Neural cell (in vitro differentiated cells): Measurements from ENCODE around the gene CCNI2. TPM values are rescaled to one million over a fixed set of nuclear protein-coding genes. Genes with fewer than 3 reads are reported as not detected.

Experiments
- H2AFZ ChIP-seq: fragments of 200-600, 300-800 bp; sonication (generic), shearing (Covaris generic); 2 replicates; pipeline ENCODE4 v1.6.0; 2014; ENCODE audit warnings: low read depth, mild to moderate bottlenecking, antibody characterized with exemption, low read length, moderate library complexity
- H3F3A ChIP-seq: fragments of 200-600 bp; shearing (Covaris generic); 2 replicates; pipeline ENCODE4 v1.6.1; 2016; ENCODE audit warnings: mild to moderate bottlenecking, moderate library complexity, mixed read lengths, antibody characterized with exemption, low read length; ENCODE audit not compliant: insufficient read depth, poor library complexity, severe bottlenecking
- H3K27ac ChIP-seq: fragments of 200-600, 300-800 bp; sonication (generic), shearing (Covaris generic); 2 replicates; pipeline ENCODE4 v1.5.1; 2014; ENCODE audit warnings: mild to moderate bottlenecking, low read length, moderate library complexity
- H3K27me3 ChIP-seq: fragments of 300-800, 200-600 bp; sonication (generic), shearing (Covaris generic); 2 replicates; pipeline ENCODE4 v1.6.0; 2014; ENCODE audit warnings: mild to moderate bottlenecking, low read depth, low read length, moderate library complexity; ENCODE audit not compliant: insufficient read depth
- H3K36me3 ChIP-seq: fragments of 300-800, 200-600 bp; sonication (generic), shearing (Covaris generic); 2 replicates; pipeline ENCODE4 v1.5.1; 2014; ENCODE audit warnings: mild to moderate bottlenecking, antibody characterized with exemption, low read length, moderate library complexity; ENCODE audit not compliant: insufficient read depth
- H3K4me2 ChIP-seq: fragments of 300-800, 200-600 bp; sonication (generic), shearing (Covaris generic); 2 replicates; pipeline ENCODE4 v1.6.0; 2014; ENCODE audit warnings: mild to moderate bottlenecking, low read length
- H3K4me3 ChIP-seq: fragments of 300-800, 200-600 bp; sonication (generic), shearing (Covaris generic); 2 replicates; pipeline ENCODE4 v1.5.1; 2014; ENCODE audit warnings: mild to moderate bottlenecking, low read length, moderate library complexity
- H3K79me2 ChIP-seq: fragments of 200-600 bp; shearing (Covaris generic); replicated peaks from 2 replicates; pipeline ENCODE4 v1.6.0; 2014; ENCODE audit warnings: mild to moderate bottlenecking, low read length, moderate library complexity; ENCODE audit not compliant: insufficient read depth
- H3K9ac ChIP-seq: fragments of 300-800, 200-600 bp; sonication (generic), shearing (Covaris generic); 2 replicates; pipeline ENCODE4 v1.6.1; 2016; ENCODE audit warnings: mild to moderate bottlenecking, low read length, mixed read lengths
- H3K9me2 ChIP-seq: fragments of 200-600 bp; shearing (Covaris generic); 2 replicates; pipeline ENCODE4 v1.6.1; 2016; ENCODE audit warnings: mild to moderate bottlenecking, low read length, mixed read lengths; ENCODE audit not compliant: insufficient read depth
- H3K9me3 ChIP-seq: fragments of 200-600, 300-800 bp; sonication (generic), shearing (Covaris generic); 2 replicates; pipeline ENCODE4 v1.6.1; 2016; ENCODE audit warnings: mild to moderate bottlenecking, mixed run types, low read length, moderate library complexity, mixed read lengths
- H4K20me1 ChIP-seq: fragments of 200-600 bp; shearing (Covaris generic); 2 replicates; pipeline ENCODE4 v1.6.1; 2016; ENCODE audit warnings: mild to moderate bottlenecking, mixed run types; ENCODE audit not compliant: insufficient read depth
- CTCF ChIP-seq: fragments of 450-650 bp; IDR thresholded peaks from 2 replicates; pipeline ENCODE4 v1.5.1; 2014; ENCODE audit warnings: antibody characterized with exemption, mild to moderate bottlenecking, moderate library complexity; ENCODE audit not compliant: poor library complexity, severe bottlenecking
- EP300 ChIP-seq: fragments of 450-650 bp; conservative IDR thresholded peaks from 2 replicates; pipeline ENCODE4 v1.6.1; 2014; ENCODE audit warnings: antibody characterized with exemption, mild to moderate bottlenecking, moderate library complexity; ENCODE audit not compliant: poor library complexity, severe bottlenecking
- EZH2 ChIP-seq: fragments of 200-600, 300-800 bp; shearing (Covaris generic), sonication (generic); IDR thresholded peaks from 2 replicates; pipeline ENCODE4 v1.6.1; 2014; ENCODE audit warnings: antibody characterized with exemption, low read length, borderline replicate concordance, mild to moderate bottlenecking; ENCODE audit not compliant: insufficient read depth, poor library complexity, severe bottlenecking
- MXI1 ChIP-seq: fragments of 450-650 bp; conservative IDR thresholded peaks from 2 replicates; pipeline ENCODE4 v1.6.1; 2014; ENCODE audit warnings: antibody characterized with exemption, mild to moderate bottlenecking; ENCODE audit not compliant: poor library complexity, severe bottlenecking
- POLR2AphosphoS5 ChIP-seq: IDR thresholded peaks from 2 replicates; pipeline ENCODE4 v1.6.1; 2012
- RAD21 ChIP-seq: fragments of 450-650 bp; conservative IDR thresholded peaks from 2 replicates; pipeline ENCODE4 v1.6.1; 2014; ENCODE audit warnings: antibody characterized with exemption, mild to moderate bottlenecking, moderate library complexity
- SMC3 ChIP-seq: fragments of 450-650 bp; conservative IDR thresholded peaks from 2 replicates; pipeline ENCODE4 v1.6.1; 2014; ENCODE audit warnings: antibody characterized with exemption, mild to moderate bottlenecking, moderate library complexity; ENCODE audit not compliant: poor library complexity
- TAF1 ChIP-seq: IDR thresholded peaks from 2 replicates; pipeline ENCODE4 v1.6.1; 2012; ENCODE audit warnings: low read depth
- polyA plus RNA-seq: library from polyadenylated mRNA; depleted of rRNA; stranded (reverse); fragments of >200 nt; gene quantifications from 2 replicates; pipeline ENCODE4 v1.2.3, GENCODE V29; 2014
- TF ChIP-seq, protein P1 (sequence below): IDR thresholded peaks from 2 replicates; pipeline ENCODE4 v1.6.1; 2012; ENCODE audit warnings: borderline replicate concordance

Gene CCNI2
- polyA plus RNA-seq, 1 donor from 2014 or later, result not detected

GRCh38 chr5:132758451-132758850, 11.2 kb downstream of the CCNI2 start:
- Histone ChIP-seq H3K9me2 (no peaks in the 10 kb centered on the region), H3K9me3 (no peaks in the 10 kb centered on the region), H3K4me3 (no peak overlapping the region), H3K9ac (no peak overlapping the region), H3K36me3 (no peaks in the 10 kb centered on the region), H3K27me3 (no peaks in the 10 kb centered on the region), H3K4me2 (no peak overlapping the region), H4K20me1 (no peaks in the 10 kb centered on the region), H2AFZ (no peak overlapping the region), H3K27ac (no peak overlapping the region), H3F3A (no peaks in the 10 kb centered on the region), H3K79me2 (no peaks in the 10 kb centered on the region)
- TF ChIP-seq RAD21 (no peak), EP300 (no peak), CTCF (no peak), EZH2 (no peak), SMC3 (no peak), TAF1 (no peak), POLR2AphosphoS5 (no peak), MXI1 (no peak)
- TF ChIP-seq, protein P1, sequence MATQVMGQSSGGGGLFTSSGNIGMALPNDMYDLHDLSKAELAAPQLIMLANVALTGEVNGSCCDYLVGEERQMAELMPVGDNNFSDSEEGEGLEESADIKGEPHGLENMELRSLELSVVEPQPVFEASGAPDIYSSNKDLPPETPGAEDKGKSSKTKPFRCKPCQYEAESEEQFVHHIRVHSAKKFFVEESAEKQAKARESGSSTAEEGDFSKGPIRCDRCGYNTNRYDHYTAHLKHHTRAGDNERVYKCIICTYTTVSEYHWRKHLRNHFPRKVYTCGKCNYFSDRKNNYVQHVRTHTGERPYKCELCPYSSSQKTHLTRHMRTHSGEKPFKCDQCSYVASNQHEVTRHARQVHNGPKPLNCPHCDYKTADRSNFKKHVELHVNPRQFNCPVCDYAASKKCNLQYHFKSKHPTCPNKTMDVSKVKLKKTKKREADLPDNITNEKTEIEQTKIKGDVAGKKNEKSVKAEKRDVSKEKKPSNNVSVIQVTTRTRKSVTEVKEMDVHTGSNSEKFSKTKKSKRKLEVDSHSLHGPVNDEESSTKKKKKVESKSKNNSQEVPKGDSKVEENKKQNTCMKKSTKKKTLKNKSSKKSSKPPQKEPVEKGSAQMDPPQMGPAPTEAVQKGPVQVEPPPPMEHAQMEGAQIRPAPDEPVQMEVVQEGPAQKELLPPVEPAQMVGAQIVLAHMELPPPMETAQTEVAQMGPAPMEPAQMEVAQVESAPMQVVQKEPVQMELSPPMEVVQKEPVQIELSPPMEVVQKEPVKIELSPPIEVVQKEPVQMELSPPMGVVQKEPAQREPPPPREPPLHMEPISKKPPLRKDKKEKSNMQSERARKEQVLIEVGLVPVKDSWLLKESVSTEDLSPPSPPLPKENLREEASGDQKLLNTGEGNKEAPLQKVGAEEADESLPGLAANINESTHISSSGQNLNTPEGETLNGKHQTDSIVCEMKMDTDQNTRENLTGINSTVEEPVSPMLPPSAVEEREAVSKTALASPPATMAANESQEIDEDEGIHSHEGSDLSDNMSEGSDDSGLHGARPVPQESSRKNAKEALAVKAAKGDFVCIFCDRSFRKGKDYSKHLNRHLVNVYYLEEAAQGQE, result no peak

DNA sequence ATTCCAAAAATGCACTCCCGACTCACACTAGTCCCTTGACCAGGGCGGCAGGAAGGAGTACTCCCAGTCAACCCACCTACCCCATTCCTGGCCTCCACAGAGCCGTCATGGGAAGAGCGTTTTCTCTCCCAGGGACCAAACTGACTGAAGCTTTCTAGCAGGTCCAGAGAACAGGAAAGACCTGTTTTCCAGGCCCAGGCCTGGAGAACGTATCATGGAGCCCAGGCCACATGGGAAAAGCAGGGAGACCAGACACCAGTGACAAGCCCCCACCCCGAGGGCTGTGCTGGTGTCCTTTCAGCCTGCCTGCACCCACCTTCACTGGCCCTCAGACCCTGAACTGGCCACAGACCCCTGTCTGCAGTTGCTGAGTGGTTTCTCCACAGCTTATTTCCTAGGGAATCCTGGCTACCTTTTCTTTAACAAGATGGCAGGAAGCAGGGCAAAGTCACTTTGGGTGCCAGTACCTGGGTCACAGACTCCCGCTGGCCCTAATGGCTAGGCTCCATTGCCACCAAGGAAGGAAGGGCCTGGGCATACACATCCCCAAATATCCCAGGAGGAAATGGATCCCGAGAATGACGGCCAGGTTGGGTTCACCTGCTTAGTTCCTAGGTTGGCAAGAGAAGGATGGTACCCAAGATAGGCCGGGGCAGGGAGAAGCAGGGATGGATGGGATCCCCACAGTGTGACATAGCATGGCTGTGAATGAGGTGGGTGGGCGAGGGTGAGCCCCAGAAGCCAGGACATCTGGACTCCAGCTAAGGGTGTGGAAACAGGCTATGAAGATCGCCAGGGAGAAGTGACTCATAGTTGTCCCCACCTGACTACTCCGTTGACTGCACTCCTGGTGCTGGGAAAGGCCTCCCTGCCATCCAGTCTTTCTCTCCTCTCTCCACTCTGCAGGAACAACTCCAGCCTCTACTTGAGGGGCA, 12.2 kb downstream of the CCNI2 start:
- Histone ChIP-seq H3K27ac (no peak overlapping the region), H3K36me3 (no peaks in the 10 kb centered on the region), H3K9me3 (no peaks in the 10 kb centered on the region), H3K79me2 (no peaks in the 10 kb centered on the region), H3K27me3 (no peaks in the 10 kb centered on the region), H2AFZ (no peak overlapping the region), H3K4me3 (no peak overlapping the region), H3K9ac (no peak overlapping the region), H3K4me2 (no peak overlapping the region), H3F3A (no peaks in the 10 kb centered on the region), H4K20me1 (no peaks in the 10 kb centered on the region), H3K9me2 (no peaks in the 10 kb centered on the region)
- TF ChIP-seq CTCF (no peak), TAF1 (no peak), EZH2 (no peak), RAD21 (no peak), EP300 (no peak), POLR2AphosphoS5 (no peak), MXI1 (no peak)
